Caco-2 (cell line): ENCODE results near the gene EIF3A. TPM values are rescaled to one million over a fixed set of nuclear protein-coding genes. Genes with fewer than 3 reads are reported as not detected.

Experiments
- Bru-seq: library from RNA; stranded (reverse); fragments of 400-500 nt; gene quantifications from one replicate; lab custom pipeline; 2021; lab: Mats Ljungman, UMichigan
- BruChase-seq, 2 experiments: library from RNA; stranded (reverse); fragments of 400-500 nt; gene quantifications; one replicate each; lab custom pipeline; 2021; lab: Mats Ljungman, UMichigan
- BruUV-seq: library from RNA; stranded (reverse); fragments of 400-500 nt; replicated peaks from 2 replicates; lab custom pipeline; 2021; lab: Mats Ljungman, UMichigan
- CTCF ChIA-PET: fragments of 300-600 bp; sonication (Branson Sonifier 250); formaldehyde crosslinking; loops from one replicate; lab custom pipeline; 2022; ENCODE audit warnings: antibody characterized with exemption; lab: Charles Lee
- POLR2A ChIA-PET: fragments of 300-600 bp; sonication (Branson Sonifier 250); formaldehyde crosslinking; loops from one replicate; lab custom pipeline; 2022; ENCODE audit warnings: antibody characterized with exemption; lab: Charles Lee
- DNase-seq, 2 experiments: peaks; one replicate each; pipeline versions ENCODE4 v3.0.0 to v3.0.0-alpha.2; 2020 to 2022
- H3K27me3 ChIP-seq: replicated peaks from 2 replicates; pipeline ENCODE4 v1.6.0; 2011; ENCODE audit warnings: low read length; ENCODE audit not compliant: control insufficient read depth, insufficient read depth
- H3K36me3 ChIP-seq: 2 replicates; pipeline ENCODE4 v1.5.1; 2011; ENCODE audit warnings: low read length; ENCODE audit not compliant: control insufficient read depth, insufficient read depth
- H3K4me1 ChIP-seq: fragments of 250-450 bp; sonication (Bioruptor Pico); 2 replicates; pipeline ENCODE4 v1.5.1; 2020; ENCODE audit warnings: mild to moderate bottlenecking
- H3K4me3 ChIP-seq: 2 replicates; pipeline ENCODE4 v1.5.1; 2011; ENCODE audit warnings: low read depth, mild to moderate bottlenecking, control low read depth, low read length
- H3K9me3 ChIP-seq: fragments of 250-450 bp; sonication (Bioruptor Pico); 2 replicates; pipeline ENCODE4 v1.5.1; 2020; ENCODE audit warnings: mild to moderate bottlenecking, moderate library complexity
- H3K27ac Mint-ChIP-seq: one replicate; pipeline ENCODE4 v1.8.0; 2022; ENCODE audit warnings: mixed read lengths; ENCODE audit not compliant: unreplicated experiment
- H3K27me3 Mint-ChIP-seq: one replicate; pipeline ENCODE4 v1.8.0; 2022; ENCODE audit warnings: mixed read lengths; ENCODE audit not compliant: insufficient read depth, unreplicated experiment
- H3K36me3 Mint-ChIP-seq: one replicate; pipeline ENCODE4 v1.8.0; 2022; ENCODE audit warnings: mild to moderate bottlenecking, mixed read lengths; ENCODE audit not compliant: insufficient read depth, unreplicated experiment
- H3K4me1 Mint-ChIP-seq: one replicate; pipeline ENCODE4 v1.8.0; 2022; ENCODE audit warnings: low read depth, mixed read lengths; ENCODE audit not compliant: unreplicated experiment
- H3K4me3 Mint-ChIP-seq: one replicate; pipeline ENCODE4 v1.8.0; 2022; ENCODE audit warnings: mild to moderate bottlenecking, moderate library complexity, mixed read lengths; ENCODE audit not compliant: unreplicated experiment
- H3K9me3 Mint-ChIP-seq: one replicate; pipeline ENCODE4 v1.8.0; 2022; ENCODE audit warnings: mixed read lengths; ENCODE audit not compliant: unreplicated experiment
- intact Hi-C: fragments of 100-400 bp; cut with micrococcal nuclease; formaldehyde crosslinking; loops from one replicate; pipeline ENCODE4 v1.10.0; 2022; ENCODE audit not compliant: unreplicated experiment
- long read RNA-seq: library from polyadenylated mRNA; stranded (forward); transcript quantifications from one replicate; pipeline ENCODE4 v2.0.0, GENCODE V29; 2022
- total RNA-seq: library from RNA; stranded (reverse); gene quantifications from 2 replicates; pipeline ENCODE4 v1.2.3, GENCODE V29; 2022
- TF ChIP-seq, protein P1 (sequence below), 2 experiments: fragments of 200-600 bp in 1 of 2; IDR thresholded peaks; 1 replicate in 1 of 2; 2 replicates in 1 of 2; pipeline versions ENCODE4 v1.5.1 to v1.8.0; 2011 to 2022; ENCODE audit warnings: antibody characterized with exemption in 1 of 2, control low read depth in 1 of 2, inconsistent platforms in 1 of 2, low read depth in 1 of 2, low read length in 1 of 2, mild to moderate bottlenecking in 1 of 2, moderate library complexity in 1 of 2; ENCODE audit not compliant: insufficient read depth in 1 of 2, severe bottlenecking in 1 of 2, unreplicated experiment in 1 of 2

The EIF3A gene
- total RNA-seq (146 and 150 TPM in 2 replicates), Bru-seq, nascent RNA (percentile 98 among the genes with signal in this experiment), BruChase-seq, experiment 1, labeled RNA remaining after a 2-hour chase (percentile 98 among the genes with signal in this experiment), BruChase-seq, experiment 2, labeled RNA remaining after a 6-hour chase (percentile 99 among the genes with signal in this experiment)
- long read RNA-seq, full-length matches to known transcripts = 92 of 150 reads
- long read RNA-seq, partial matches to known transcripts = 42 of 150 reads
- long read RNA-seq, other reads (novel, unspliced or antisense) = 16 of 150 reads

DNA sequence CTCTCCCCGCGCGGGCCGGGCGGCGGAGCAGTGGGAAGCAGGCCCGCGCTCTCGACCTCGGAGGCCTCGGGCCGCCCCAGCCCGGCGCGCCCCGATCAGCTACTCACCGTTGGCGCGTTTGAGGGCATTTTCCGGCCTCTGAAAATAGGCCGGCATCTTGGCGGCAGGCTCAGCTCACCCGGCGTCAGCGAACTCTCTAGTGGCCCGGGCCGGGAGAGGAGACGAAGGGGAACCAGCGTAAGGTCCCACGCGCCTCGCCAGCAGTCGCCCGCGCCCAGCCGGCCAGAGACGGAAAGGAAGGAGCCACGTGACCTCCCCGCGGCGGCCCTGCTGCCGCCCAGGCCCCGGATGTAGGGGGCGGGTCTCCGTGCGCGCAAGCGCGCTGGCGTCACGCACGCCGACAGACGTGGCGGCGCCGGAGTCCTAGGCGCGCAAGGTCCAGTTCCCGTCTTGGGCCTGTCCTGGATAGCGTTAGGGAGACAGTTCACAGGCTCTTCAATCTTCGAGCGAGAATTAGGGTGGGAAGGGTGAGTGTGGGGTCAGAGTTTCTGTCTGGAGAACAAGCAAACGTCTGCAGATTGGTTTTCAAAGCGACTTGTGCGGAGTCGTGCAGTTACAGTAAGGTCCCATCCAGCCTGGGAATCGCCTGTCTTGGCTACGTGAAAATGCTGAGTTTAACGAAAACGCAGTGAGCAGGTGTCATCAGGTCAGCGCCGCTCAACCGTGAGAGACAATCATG, at the start of gene EIF3A:
Gene EIF3A (minus strand): TSS at position 297 of the 739 bp plus-strand sequence. CDS start 141 bp downstream, at position 156.
- Mint-ChIP-seq H3K27ac (peak within 1 kb of the TSS; percentile 97), H3K4me1 (peaks cover 8% of the 10 kb centered on the region), H3K27me3 (no peaks in the 10 kb centered on the region), H3K36me3 (peaks cover 53% of the 10 kb centered on the region), H3K4me3 (peak within 1 kb of the TSS; percentile 83), H3K9me3 (no peaks in the 10 kb centered on the region)
- Histone ChIP-seq H3K4me1 (peaks cover 8% of the 10 kb centered on the region; the same call in 1 of the 2 replicates), H3K36me3 (peaks cover 1% of the 10 kb centered on the region; the same call in 1 of the 2 replicates), H3K27me3 (no peaks in the 10 kb centered on the region), H3K9me3 (no peaks in the 10 kb centered on the region), H3K4me3 (peak within 1 kb of the TSS; percentile 88)
- TF ChIP-seq, protein P1, sequence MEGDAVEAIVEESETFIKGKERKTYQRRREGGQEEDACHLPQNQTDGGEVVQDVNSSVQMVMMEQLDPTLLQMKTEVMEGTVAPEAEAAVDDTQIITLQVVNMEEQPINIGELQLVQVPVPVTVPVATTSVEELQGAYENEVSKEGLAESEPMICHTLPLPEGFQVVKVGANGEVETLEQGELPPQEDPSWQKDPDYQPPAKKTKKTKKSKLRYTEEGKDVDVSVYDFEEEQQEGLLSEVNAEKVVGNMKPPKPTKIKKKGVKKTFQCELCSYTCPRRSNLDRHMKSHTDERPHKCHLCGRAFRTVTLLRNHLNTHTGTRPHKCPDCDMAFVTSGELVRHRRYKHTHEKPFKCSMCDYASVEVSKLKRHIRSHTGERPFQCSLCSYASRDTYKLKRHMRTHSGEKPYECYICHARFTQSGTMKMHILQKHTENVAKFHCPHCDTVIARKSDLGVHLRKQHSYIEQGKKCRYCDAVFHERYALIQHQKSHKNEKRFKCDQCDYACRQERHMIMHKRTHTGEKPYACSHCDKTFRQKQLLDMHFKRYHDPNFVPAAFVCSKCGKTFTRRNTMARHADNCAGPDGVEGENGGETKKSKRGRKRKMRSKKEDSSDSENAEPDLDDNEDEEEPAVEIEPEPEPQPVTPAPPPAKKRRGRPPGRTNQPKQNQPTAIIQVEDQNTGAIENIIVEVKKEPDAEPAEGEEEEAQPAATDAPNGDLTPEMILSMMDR (IDR thresholded peaks at IDR 0.05; ENCODE audit: insufficient read depth in 1 of 2, low read depth in 1 of 2, low read length in 1 of 2, severe bottlenecking in 1 of 2, unreplicated experiment in 1 of 2) = no peak
- BruUV-seq = no TSS peak
- intact Hi-C loops = loop anchor here (1.0 kb wide), 1 partner anchor 24 kb away; the partner anchor contains the start of gene DENND10
- ChIA-PET POLR2A (interaction anchor here (0.5 kb wide), 1 partner anchor 124 kb away, joined by 3 read pairs; no protein-coding TSS in a partner anchor), CTCF (interaction anchor here (0.6 kb wide), 1 partner anchor 26 kb away, joined by 6 read pairs; no protein-coding TSS in a partner anchor)
- peak; percentile 91 to 96 for DNase-seq

DNA sequence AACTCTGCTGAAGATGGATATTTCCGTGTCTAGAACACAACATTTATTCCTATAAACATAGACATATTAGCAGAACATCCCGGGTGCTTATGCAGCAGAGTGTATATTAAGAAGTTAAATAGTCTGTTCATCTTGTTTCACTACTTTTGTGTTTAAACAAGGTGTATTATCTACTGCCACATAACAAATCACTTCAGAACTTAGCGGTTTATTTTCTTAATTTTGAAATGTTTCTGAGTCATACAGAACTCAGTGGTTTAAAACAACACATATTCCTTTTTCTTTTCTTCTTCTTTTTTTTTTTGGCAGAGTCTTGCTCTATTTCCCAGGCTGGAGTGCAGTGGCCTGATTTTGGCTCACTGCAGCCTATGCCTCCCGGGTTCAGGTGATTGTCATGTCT, 49.1 kb upstream of the EIF3A start:
- H3K27me3 Mint-ChIP-seq = no peaks in the 10 kb centered on the region
- H3K4me1 ChIP-seq = peaks cover 7% of the 10 kb centered on the region; the same call in 1 of the 2 replicates
- H3K9me3 Mint-ChIP-seq = no peaks in the 10 kb centered on the region
- no peak overlapping the region for H3K27ac Mint-ChIP-seq
- TF ChIP-seq, protein P1 (IDR thresholded peaks at IDR 0.05; ENCODE audit: insufficient read depth in 1 of 2, low read depth in 1 of 2, low read length in 1 of 2, severe bottlenecking in 1 of 2, unreplicated experiment in 1 of 2) = no peak
- intact Hi-C loops = no loop called here
- no peaks in the 10 kb centered on the region for H3K9me3 ChIP-seq
- no peak overlapping the region for H3K4me3 ChIP-seq
- peaks cover 64% of the 10 kb centered on the region for H3K36me3 Mint-ChIP-seq
- BruUV-seq = no TSS peak
- POLR2A ChIA-PET = no interaction called here
- H3K4me3 Mint-ChIP-seq = no peak overlapping the region
- no peak for DNase-seq
- H3K36me3 ChIP-seq = peaks cover 5% of the 10 kb centered on the region
- CTCF ChIA-PET = no interaction called here
- peaks cover 8% of the 10 kb centered on the region for H3K4me1 Mint-ChIP-seq
- H3K27me3 ChIP-seq = no peaks in the 10 kb centered on the region

DNA sequence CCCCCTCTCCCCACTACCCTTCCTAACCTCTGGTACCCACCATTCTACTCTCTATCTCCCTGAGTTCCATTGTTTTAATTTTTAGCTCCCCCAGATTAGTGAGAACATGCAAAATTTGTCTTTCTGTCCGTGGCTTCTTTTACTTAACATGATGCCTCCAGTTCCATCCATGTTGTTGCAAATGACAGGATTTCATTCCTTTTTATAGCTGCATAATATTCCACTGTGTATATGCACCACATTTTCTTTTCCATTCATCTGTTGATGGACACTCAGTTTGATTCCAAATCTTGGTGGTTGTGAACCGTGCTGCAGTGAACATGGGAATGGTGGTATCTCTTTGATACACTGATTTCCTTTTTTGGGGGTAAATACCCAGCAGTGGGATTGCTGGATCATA, 45.3 kb upstream of the EIF3A start:
- Histone ChIP-seq H3K4me1 (no peaks in the 10 kb centered on the region), H3K27me3 (no peaks in the 10 kb centered on the region), H3K9me3 (no peaks in the 10 kb centered on the region), H3K36me3 (peaks cover 2% of the 10 kb centered on the region; the same call in 1 of the 2 replicates), H3K4me3 (no peak overlapping the region)
- Mint-ChIP-seq H3K4me3 (no peak overlapping the region), H3K4me1 (peaks cover 5% of the 10 kb centered on the region), H3K27ac (no peak overlapping the region), H3K9me3 (no peaks in the 10 kb centered on the region), H3K36me3 (peaks cover 59% of the 10 kb centered on the region), H3K27me3 (no peaks in the 10 kb centered on the region)
- intact Hi-C loops = no loop called here
- DNase-seq = no peak
- BruUV-seq = no TSS peak
- CTCF ChIA-PET = no interaction called here
- POLR2A ChIA-PET = no interaction called here
- TF ChIP-seq, protein P1 (IDR thresholded peaks at IDR 0.05; ENCODE audit: insufficient read depth in 1 of 2, low read depth in 1 of 2, low read length in 1 of 2, severe bottlenecking in 1 of 2, unreplicated experiment in 1 of 2) = no peak
